ENCODE results near the gene COG5. TPM values are rescaled to one million over a fixed set of nuclear protein-coding genes. Genes with fewer than 3 reads are reported as not detected.

COG5 gene
- total and polyA plus RNA-seq, 10 of the 15 experiments (the other 5 are each of a cell fraction or from before 2014, with no cell fraction given), result 5.5 to 27.9 (median 15.6) TPM

DNA sequence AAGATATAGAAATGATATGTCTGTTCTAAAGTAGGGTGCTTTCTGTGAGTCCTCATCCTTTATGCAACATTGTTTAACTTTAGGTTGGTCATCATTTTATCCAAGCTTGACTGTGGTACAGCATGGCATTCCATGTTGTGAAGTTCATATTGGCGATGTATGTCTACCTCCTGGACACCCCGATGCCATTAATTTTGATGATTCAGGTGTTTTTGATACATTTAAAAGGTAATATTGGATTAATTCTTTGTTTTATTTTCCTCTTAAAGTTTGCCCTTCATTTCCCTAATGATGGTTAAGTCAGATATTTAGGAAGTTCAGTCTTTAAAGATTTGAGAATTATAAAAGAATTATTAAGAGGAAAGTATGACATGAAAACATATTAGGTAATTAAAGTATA is 373.6 kb downstream of the COG5 start:
- no peaks in the 10 kb centered on the region for H3K79me2 ChIP-seq (ENCODE audit: control insufficient read depth, insufficient read depth, low read length)
- no peak for TF ChIP-seq GABPA (IDR thresholded peaks at IDR 0.05; ENCODE audit: low read depth)
- TF ChIP-seq CEBPB (IDR thresholded peaks at IDR 0.05; ENCODE audit: borderline replicate concordance in 1 of 2, low read depth in 2 of 2, low read length in 2 of 2), result no peak
- no peak for TF ChIP-seq KLF5 (IDR thresholded peaks at IDR 0.05; ENCODE audit: partially characterized antibody)
- no peak for TF ChIP-seq SMAD5 (IDR thresholded peaks at IDR 0.05; ENCODE audit: low read depth)
- TF ChIP-seq SIX5 (IDR thresholded peaks at IDR 0.05; ENCODE audit: low read depth, low read length, severe bottlenecking), result no peak
- TF ChIP-seq, protein P1, sequence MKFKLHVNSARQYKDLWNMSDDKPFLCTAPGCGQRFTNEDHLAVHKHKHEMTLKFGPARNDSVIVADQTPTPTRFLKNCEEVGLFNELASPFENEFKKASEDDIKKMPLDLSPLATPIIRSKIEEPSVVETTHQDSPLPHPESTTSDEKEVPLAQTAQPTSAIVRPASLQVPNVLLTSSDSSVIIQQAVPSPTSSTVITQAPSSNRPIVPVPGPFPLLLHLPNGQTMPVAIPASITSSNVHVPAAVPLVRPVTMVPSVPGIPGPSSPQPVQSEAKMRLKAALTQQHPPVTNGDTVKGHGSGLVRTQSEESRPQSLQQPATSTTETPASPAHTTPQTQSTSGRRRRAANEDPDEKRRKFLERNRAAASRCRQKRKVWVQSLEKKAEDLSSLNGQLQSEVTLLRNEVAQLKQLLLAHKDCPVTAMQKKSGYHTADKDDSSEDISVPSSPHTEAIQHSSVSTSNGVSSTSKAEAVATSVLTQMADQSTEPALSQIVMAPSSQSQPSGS (IDR thresholded peaks at IDR 0.05; ENCODE audit: low read length), result no peak
- H3K36me3 ChIP-seq (ENCODE audit: control insufficient read depth in 2 of 2, insufficient read depth in 2 of 2, low read length in 1 of 2), result peaks cover 0 to 6% of the 10 kb centered on the region in 2 experiments; a peak in 1 of 4 replicates
- intact Hi-C loops (cut with micrococcal nuclease; ENCODE audit: unreplicated experiment) (no loop called here), in situ Hi-C loops (cut with MboI) (no loop called here)
- POLR2A ChIA-PET, result interaction anchor here (1.2 kb wide), 1 partner anchor 20 kb away, joined by 3 read pairs; no protein-coding TSS in a partner anchor
- 97% methylated on average over 2 of the region's 2 CpGs for WGBS (ENCODE audit: insufficient coverage, insufficient replicate concordance, low lambda C conversion rate, missing lambda C conversion rate)
- no peaks in the 10 kb centered on the region for H4K20me1 ChIP-seq (ENCODE audit: control insufficient read depth, insufficient read depth)
- no peak overlapping the region for H3K27ac ChIP-seq (ENCODE audit: control insufficient read depth, insufficient read depth)
- H3K4me3 ChIP-seq, result no peak overlapping the region
- FAIRE-seq, result no peak
- no peaks in the 10 kb centered on the region for H3K27me3 ChIP-seq (replicated peaks in 1 of 2; ENCODE audit: control insufficient read depth in 2 of 2, insufficient read depth in 2 of 2, low read length in 1 of 2)
- no peak overlapping the region for H2AFZ ChIP-seq (ENCODE audit: control insufficient read depth, low read depth, low read length)
- no peak for DNase-seq (ENCODE audit: low read depth, low spot score)
- no peak for ATAC-seq
- no peaks in the 10 kb centered on the region for H3K9me3 ChIP-seq (replicated peaks; ENCODE audit: control insufficient read depth, insufficient read depth, low read length)
- CTCF ChIA-PET, result interaction anchor here (1.1 to 1.4 kb wide), 3 partner anchors 9 to 26 kb away, joined by 3 to 4 read pairs (median 3); no protein-coding TSS in a partner anchor
- no TSS peak for BruUV-seq (replicated peaks)
- no peak overlapping the region for H3K9ac ChIP-seq (ENCODE audit: control insufficient read depth, insufficient read depth, low read length)
- SMC1A ChIA-PET (ENCODE audit: uncharacterized antibody, unreplicated experiment), result interaction anchor here (1.3 to 1.9 kb wide), 2 partner anchors 10 to 16 kb away, joined by 4 to 7 read pairs; no protein-coding TSS in a partner anchor
- H3K4me1 ChIP-seq (ENCODE audit: control insufficient read depth, insufficient read depth, low read length), result no peaks in the 10 kb centered on the region
- RAD21 ChIA-PET (ENCODE audit: unreplicated experiment), result interaction anchor here (0.8 to 2.3 kb wide), 2 partner anchors 16 to 26 kb away, joined by 3 to 11 read pairs; no protein-coding TSS in a partner anchor
- H3K4me2 ChIP-seq (ENCODE audit: control insufficient read depth, insufficient read depth), result no peak overlapping the region
